Activated naive CD8-positive, alpha-beta T cell treated with anti-CD3 and anti-CD28 coated beads, Interleukin-2, amount 50 U/mL, for 16 hours (primary cell): ENCODE results near the gene CHMP1A.
"Not testable (repeated sequence)": the region's sequence is repeated elsewhere in the genome, so short reads cannot be mapped to it uniquely, and the experiment has no call there.

Experiments
- DNase-seq: peaks from one replicate; pipeline ENCODE4 v3.0.0-alpha.2; 2020; ENCODE audit warnings: low read depth, low spot score

Gene CHMP1A

DNA sequence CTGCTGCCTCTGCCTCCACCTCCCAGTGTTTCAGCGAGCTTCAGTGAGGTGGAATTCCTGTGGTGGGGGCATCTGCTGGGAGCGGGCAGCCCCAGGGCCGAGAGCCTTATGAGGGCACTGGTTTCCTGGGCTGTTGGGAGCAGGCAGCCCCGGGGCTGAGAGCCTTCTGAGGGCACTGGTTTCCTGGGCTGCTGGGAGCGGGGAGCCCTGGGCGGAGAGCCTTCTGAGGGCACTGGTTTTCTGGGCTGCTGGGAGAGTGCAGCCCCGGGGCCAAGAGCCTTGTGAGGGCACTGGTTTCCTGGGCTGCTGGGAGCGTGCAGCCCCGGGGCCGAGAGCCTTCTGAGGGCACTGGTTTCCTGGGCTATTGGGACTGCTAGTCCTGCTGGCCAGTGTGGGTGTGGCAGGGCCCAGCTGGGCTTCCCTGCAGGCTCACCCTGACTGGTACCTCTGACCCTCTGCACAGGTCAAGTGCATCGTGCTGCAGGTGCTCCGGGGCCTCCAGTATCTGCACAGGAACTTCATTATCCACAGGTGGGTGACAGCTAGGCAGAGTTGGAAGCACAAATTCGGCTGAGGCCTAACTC, 34.6 kb upstream of the CHMP1A start:
- DNase-seq, result no peak

DNA sequence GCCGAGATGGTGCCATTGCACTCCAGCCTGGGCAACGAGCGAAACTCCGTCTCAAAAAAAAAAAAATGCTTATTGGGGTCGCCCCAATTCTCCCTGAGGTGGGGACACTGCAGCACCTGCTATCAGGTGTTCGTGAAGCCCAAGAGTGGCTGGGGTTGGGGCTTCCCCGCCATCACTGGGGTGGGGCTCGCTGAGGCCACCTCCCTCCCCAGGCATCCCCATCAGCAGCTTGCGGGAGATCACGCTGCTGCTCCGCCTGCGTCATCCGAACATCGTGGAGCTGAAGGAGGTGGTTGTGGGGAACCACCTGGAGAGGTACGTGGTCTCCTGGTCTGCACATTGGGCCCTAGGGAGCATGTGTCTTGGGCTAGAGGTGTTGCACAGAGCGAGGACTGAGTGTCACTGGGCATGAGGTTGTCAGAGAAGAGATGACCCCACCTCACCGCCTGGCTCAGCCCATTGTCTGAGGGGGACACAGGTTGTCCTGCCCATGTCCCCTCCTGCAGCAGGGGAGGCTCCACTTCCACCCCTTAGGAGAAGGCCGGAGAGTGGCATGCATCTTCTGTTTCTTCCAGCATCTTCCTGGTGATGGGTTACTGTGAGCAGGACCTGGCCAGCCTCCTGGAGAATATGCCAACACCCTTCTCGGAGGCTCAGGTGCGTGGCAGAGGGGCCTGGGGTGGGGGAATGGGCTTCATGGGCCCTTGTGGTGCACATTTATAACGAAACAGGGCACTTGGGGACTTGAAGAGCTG, 33.9 kb upstream of the CHMP1A start:
- DNase-seq, result no peak

DNA sequence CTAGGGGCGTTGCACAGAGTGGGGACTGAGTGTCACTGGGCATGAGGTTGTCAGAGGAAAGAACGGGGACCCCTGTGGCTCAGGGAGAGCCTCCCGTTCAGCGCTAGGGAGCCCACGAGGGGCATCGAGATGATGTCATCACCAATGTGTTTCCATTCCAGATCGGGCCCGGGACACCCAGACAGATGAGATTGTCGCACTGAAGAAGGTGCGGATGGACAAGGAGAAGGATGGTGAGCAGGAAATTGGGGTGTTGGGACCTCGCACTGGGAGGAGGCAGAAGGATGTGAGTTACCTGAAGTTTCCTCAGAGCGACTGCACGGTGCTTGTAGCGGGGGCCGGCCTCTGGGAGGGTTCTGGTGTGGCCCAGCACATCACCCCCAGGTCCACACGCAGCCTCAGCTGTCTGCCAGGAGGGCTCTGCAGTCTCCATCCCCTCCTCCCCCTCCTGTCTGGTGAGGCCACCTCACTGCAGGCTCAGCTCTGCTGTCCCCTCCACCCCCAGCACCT, 32.9 kb upstream of the CHMP1A start:
- DNase-seq, result no peak

DNA sequence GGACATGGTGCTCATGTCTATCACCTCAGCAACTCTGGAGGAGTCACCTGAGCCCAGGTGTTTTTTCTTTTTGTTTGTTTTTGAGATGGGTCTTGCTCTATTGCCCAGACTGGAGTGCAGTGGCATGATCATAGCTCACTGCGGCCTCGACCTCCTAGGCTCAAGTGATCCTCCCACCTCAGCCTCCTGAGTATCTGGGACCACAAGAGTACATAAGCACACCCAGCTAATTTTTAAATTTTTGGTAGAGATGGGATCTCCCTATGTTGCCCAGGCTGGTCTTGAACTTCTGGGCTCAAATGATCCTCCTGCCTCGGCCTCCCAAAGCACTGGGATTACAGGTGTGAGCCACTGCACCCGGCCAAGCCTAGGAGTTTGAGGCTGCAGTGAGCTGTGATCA, 32.1 kb upstream of the CHMP1A start:
- DNase-seq, result not testable (repeated sequence)

GRCh38 chr16:89689142-89689541, 31.6 kb upstream of the CHMP1A start:
- DNase-seq, result no peak

- DNase-seq, result no peak
These were observed 30.9 kb upstream of the CHMP1A start for GRCh38 chr16:89688395-89688794.

DNA sequence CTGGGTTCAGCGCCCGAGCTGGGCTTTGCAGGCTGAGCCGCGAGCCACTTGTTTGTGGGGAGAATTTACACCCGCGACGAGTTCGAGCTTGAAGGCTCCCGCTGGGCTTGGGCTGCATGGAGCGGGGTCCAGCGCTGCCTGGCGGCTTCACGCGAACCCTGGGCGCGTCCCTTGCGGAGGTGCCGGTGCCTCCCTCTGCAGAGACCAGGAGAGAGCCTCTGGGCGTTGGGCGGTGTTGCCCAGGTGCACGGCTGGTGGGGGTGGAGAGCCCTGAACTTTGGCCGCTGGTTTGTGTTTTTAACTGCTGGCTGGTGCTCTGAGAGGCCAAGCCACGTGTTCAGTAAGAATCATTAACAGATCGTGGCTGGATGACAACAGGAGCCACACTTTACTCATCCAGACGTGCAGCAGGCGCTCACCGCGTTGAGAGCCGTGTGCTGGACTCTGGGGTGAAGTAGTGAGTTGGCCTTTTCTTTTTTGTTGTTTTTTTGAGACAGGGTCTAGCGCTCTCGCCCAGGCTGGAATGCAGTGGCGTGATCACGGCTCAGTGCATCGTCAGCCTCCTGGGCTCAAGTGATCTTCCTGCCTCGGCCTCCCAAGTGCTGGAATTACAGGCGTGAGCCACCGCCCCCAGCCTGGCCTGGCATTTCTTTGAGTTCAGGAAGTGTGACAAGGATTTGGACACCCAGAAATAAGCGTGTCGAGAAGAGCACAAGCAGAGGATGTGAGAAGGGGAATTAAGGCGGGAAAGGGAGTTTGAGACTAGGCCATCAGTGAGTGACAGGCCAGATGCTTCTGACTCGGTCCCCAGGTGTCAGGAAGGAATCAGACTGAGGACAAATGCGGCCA, 29.8 kb upstream of the CHMP1A start:
- DNase-seq, result no peak

- DNase-seq, result peak; percentile 62
These were observed 29.1 kb upstream of the CHMP1A start, which contains the start of gene CDK10 for GRCh38 chr16:89686520-89687091. Gene CDK10, plus strand, starts transcription at chr16:89686689. Its CDS starts 22 bp downstream, at chr16:89686711.

DNA sequence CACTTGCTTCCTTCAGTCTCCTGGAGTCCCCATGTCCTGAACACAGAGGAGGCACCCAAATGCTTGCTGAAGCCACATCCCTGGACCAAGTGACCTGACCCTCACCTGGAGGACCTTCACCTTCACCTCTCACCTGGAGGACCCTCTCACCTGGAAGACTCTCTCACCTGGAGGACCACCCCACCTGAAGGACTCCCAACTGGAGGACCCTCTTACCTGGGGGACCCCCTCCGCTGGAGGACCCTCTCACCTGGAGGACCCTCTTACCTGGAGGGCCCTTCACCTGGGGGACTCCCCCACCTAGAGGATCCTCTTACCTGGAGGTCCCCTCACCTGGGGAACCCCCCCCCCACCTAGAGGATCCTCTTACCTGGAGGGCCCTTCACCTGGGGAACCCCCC, 28.4 kb upstream of the CHMP1A start:
- DNase-seq, result no peak

- DNase-seq, result no peak
These were observed 20.8 kb upstream of the CHMP1A start for GRCh38 chr16:89678258-89678657.

- no peak for DNase-seq
These were observed 14.9 kb upstream of the CHMP1A start for GRCh38 chr16:89672177-89672941.

DNA sequence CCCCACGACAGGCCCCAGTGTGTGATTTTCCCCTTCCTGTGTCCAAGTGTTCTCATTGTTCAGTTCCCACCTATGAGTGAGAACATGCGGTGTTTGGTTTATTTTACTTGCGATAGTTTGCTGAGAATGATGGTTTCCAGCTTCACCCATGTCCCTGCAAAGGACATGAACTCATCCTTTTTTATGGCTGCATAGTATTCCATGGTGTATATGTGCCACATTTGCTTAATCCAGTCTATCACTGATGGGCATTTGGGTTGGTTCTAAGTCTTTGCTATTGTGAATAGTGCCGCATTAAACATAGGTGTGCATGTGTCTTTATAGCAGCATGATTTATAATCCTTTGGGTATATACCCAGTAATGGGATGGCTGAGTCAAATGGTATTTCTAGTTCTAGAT, 14.1 kb upstream of the CHMP1A start:
- DNase-seq, result not testable (repeated sequence)

DNA sequence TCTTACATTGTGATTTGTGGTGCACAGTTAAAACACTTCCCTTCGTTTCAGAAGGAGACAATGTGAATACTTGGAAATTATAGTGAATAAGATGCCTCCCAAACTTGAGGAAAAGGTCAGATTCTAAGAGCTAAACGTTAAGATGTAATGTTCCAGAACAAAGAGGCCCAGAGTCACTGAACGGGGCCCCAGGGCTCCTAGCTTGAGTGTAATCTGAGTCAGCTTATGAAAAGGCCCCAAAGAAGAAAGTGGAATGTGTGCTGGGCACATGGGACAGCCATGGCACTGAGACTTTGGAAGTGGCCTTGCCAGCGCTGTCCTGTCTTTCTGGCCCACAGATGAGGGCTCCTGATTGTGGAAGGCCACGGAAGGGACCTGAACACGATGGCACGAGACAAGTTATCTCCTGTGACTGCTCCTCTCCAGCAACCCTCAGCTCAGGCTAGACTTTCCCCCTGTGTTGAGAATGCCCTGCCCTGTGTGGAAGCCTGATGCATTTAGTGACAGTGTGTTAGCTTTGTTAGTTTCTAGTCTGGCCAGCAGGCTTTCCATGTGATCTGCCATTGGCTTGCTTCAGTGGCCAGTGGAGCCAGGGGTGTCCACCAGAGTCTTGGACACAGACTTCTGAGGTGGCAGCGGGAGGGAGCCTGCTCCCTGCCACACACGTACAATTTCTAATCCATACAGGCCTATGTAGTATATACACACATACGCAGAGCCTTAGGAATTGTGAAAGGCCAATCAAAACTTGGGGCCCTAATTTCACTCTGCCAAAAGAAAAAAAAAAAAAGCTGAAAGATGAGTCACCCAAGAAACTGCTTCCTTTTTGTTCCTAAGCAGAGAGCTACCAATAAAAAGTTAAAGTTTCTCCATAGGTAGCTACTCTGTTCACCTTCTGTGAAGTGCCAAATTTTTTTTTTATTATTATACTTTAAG, 13.3 kb upstream of the CHMP1A start:
- DNase-seq, result no peak

GRCh38 chr16:89669755-89670154, 12.2 kb upstream of the CHMP1A start:
- DNase-seq, result no peak

- DNase-seq, result no peak
These were observed 11.3 kb upstream of the CHMP1A start for GRCh38 chr16:89668790-89669158.

DNA sequence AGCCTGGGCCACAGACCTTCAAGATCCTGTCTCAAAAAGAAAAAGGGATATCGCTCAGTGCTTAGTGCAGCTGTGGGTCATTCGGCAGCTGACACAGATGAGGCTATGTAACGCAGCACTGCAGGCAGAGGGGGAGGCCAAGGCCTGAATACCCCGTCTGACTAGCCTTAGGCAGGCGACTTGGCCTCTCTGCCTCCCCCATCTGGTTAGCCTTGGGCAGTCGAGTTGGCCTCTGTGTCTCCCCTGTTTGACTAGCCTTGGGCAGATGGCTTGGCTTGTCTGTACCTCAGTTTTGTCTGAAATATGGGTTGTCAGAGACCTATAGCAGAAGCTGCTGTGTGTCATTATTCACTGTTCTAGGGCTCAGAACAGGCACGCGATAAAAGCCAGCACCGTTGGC, 10.1 kb upstream of the CHMP1A start:
- DNase-seq, result no peak

- DNase-seq, result not testable (repeated sequence)
These were observed 9.5 kb upstream of the CHMP1A start for GRCh38 chr16:89667000-89667399.

GRCh38 chr16:89664238-89664637, 6.7 kb upstream of the CHMP1A start:
- not testable (repeated sequence) for DNase-seq

- no peak for DNase-seq
These were observed 3.7 kb upstream of the CHMP1A start for GRCh38 chr16:89661215-89661614.

- no peak for DNase-seq
These were observed 2.6 kb upstream of the CHMP1A start for GRCh38 chr16:89660146-89660545.
